ENCODE data around the gene TUBB6. TPM values are rescaled to one million over a fixed set of nuclear protein-coding genes. Genes with fewer than 3 reads are reported as not detected.
A peak's percentile ranks its signal among the peaks of the same experiment; 100 is the strongest.

Gene TUBB6
- total and polyA plus RNA-seq, 10 of the 15 experiments (the other 5 are each of a cell fraction or from before 2014, with no cell fraction given), result 27.4 to 262 (median 82.5) TPM

DNA sequence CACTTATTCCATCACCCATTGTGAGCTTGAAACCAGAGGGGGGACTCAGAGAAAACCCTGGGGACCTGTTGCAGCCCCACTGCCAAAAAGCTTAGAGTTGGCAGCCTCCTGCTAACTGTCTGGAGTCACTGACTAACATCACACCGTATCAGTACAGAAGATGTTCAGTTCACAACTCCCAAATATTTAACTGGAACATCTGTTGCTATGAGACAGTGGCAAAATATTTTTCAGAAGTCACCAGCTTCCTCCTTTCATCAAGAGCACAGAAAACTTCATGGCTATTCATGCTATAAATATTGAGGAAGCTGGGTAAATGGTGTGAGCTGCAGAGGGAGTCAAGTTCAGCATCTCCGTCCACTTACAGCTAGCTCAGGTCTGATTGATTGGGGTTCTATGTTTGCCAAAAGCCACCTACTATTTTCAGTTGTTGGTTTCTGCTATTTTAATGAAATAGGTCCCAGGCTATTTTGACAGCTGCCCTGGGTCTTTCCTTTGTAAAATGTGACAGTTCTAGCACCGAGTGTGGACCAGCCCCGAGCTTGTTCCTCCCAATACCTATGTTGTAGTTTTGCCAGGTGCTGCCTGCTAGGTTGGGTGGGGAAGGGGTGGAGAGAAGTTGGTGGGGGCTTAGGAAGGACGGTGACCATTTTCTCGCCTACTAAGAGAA is 9.8 kb downstream of the TUBB6 start:
- peak; percentile 42 for ATAC-seq
- H4K20me1 ChIP-seq (ENCODE audit: control insufficient read depth, insufficient read depth), result no peaks in the 10 kb centered on the region
- in situ Hi-C loops (cut with MboI) (no loop called here), intact Hi-C loops (cut with micrococcal nuclease; ENCODE audit: unreplicated experiment) (no loop called here)
- DNase-seq (ENCODE audit: low read depth, low spot score), result no peak
- TF ChIP-seq, protein P1, sequence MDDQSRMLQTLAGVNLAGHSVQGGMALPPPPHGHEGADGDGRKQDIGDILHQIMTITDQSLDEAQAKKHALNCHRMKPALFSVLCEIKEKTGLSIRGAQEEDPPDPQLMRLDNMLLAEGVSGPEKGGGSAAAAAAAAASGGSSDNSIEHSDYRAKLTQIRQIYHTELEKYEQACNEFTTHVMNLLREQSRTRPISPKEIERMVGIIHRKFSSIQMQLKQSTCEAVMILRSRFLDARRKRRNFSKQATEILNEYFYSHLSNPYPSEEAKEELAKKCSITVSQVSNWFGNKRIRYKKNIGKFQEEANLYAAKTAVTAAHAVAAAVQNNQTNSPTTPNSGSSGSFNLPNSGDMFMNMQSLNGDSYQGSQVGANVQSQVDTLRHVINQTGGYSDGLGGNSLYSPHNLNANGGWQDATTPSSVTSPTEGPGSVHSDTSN (IDR thresholded peaks at IDR 0.05; ENCODE audit: insufficient replicate concordance, low read depth, low read length), result peak; percentile 23
- TF ChIP-seq, protein P2, sequence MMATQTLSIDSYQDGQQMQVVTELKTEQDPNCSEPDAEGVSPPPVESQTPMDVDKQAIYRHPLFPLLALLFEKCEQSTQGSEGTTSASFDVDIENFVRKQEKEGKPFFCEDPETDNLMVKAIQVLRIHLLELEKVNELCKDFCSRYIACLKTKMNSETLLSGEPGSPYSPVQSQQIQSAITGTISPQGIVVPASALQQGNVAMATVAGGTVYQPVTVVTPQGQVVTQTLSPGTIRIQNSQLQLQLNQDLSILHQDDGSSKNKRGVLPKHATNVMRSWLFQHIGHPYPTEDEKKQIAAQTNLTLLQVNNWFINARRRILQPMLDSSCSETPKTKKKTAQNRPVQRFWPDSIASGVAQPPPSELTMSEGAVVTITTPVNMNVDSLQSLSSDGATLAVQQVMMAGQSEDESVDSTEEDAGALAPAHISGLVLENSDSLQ (IDR thresholded peaks at IDR 0.05), result peak; percentile 20; the same call in 1 of the 2 replicates
- TF ChIP-seq PAX5 (IDR thresholded peaks at IDR 0.05; ENCODE audit: borderline replicate concordance, low read depth, low read length) (0 out of 2 replicates have a peak, but pooled peaks have one; percentile 7), RFX5 (IDR thresholded peaks at IDR 0.05; ENCODE audit: low read depth, low read length) (peak; percentile 30; the same call in 1 of the 2 replicates)
- TF ChIP-seq, protein P3, sequence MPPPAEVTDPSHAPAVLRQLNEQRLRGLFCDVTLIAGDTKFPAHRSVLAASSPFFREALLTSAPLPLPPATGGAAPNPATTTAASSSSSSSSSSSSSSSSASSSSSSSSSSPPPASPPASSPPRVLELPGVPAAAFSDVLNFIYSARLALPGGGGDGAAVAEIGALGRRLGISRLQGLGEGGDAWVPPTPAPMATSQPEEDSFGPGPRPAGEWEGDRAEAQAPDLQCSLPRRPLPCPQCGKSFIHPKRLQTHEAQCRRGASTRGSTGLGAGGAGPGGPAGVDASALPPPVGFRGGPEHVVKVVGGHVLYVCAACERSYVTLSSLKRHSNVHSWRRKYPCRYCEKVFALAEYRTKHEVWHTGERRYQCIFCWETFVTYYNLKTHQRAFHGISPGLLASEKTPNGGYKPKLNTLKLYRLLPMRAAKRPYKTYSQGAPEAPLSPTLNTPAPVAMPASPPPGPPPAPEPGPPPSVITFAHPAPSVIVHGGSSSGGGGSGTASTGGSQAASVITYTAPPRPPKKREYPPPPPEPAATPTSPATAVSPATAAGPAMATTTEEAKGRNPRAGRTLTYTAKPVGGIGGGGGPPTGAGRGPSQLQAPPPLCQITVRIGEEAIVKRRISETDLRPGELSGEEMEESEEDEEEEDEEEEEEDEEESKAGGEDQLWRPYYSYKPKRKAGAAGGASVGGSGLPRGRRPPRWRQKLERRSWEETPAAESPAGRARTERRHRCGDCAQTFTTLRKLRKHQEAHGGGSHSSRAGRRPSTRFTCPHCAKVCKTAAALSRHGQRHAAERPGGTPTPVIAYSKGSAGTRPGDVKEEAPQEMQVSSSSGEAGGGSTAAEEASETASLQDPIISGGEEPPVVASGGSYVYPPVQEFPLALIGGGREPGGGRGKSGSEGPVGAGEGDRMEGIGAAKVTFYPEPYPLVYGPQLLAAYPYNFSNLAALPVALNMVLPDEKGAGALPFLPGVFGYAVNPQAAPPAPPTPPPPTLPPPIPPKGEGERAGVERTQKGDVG (CRISPR knock-in tag; IDR thresholded peaks at IDR 0.05), result no peak
- ChIA-PET POLR2A (interaction anchor here (0.5 to 1.0 kb wide), 2 partner anchors 9 to 32 kb away, joined by 4 to 5 read pairs; no protein-coding TSS in a partner anchor), SMC1A (ENCODE audit: uncharacterized antibody, unreplicated experiment) (interaction anchor here (0.9 to 3.0 kb wide), 6 partner anchors 9 to 59 kb away, joined by 3 to 10 read pairs (median 4); partner anchors contain the start of gene AFG3L2), CTCF (interaction anchor here (0.9 to 4.5 kb wide), 3 partner anchors 9 to 75 kb away, joined by 3 to 50 read pairs (median 5); no protein-coding TSS in a partner anchor), RAD21 (ENCODE audit: unreplicated experiment) (interaction anchor here (1.0 to 1.4 kb wide), 2 partner anchors 10 to 59 kb away, joined by 3 to 5 read pairs; partner anchors contain the start of gene AFG3L2)
- FAIRE-seq, result no peak
- H3K4me1 ChIP-seq (ENCODE audit: control insufficient read depth, insufficient read depth, low read length), result peaks cover 33% of the 10 kb centered on the region
- H3K4me2 ChIP-seq (ENCODE audit: control insufficient read depth, insufficient read depth), result peak overlapping the region; percentile 23; the same call in 1 of the 2 replicates
- BruUV-seq (replicated peaks), result no TSS peak
- no peaks in the 10 kb centered on the region; the same call in 1 of the 2 replicates for H3K79me2 ChIP-seq (ENCODE audit: control insufficient read depth, insufficient read depth, low read length)
- H3K27me3 ChIP-seq (replicated peaks in 1 of 2; ENCODE audit: control insufficient read depth in 2 of 2, insufficient read depth in 2 of 2, low read length in 1 of 2), result no peaks in the 10 kb centered on the region
- no peak overlapping the region for H3K4me3 ChIP-seq
- 20% methylated on average over 6 of the region's 6 CpGs for WGBS (ENCODE audit: insufficient coverage, insufficient replicate concordance, low lambda C conversion rate, missing lambda C conversion rate)
- H3K9ac ChIP-seq (ENCODE audit: control insufficient read depth, insufficient read depth, low read length), result no peak overlapping the region
- no peaks in the 10 kb centered on the region for H3K9me3 ChIP-seq (replicated peaks; ENCODE audit: control insufficient read depth, insufficient read depth, low read length)
- peak overlapping the region; percentile 4 for H3K27ac ChIP-seq (ENCODE audit: control insufficient read depth, insufficient read depth)
- no peak overlapping the region for H2AFZ ChIP-seq (ENCODE audit: control insufficient read depth, low read depth, low read length)
- H3K36me3 ChIP-seq (ENCODE audit: control insufficient read depth in 2 of 2, insufficient read depth in 2 of 2, low read length in 1 of 2), result peaks cover 0 to 3% of the 10 kb centered on the region in 2 experiments; a peak in 2 of 4 replicates
